Lower leg skin (tissue), 4 donors: ENCODE results near the gene TIGD1. TPM values are rescaled to one million over a fixed set of nuclear protein-coding genes. Genes with fewer than 3 reads are reported as not detected.
"Not testable (repeated sequence)": the region's sequence is repeated elsewhere in the genome, so short reads cannot be mapped to it uniquely, and the experiment has no call there.

ENCODE experiments used
- DNase-seq, 2 donors: peaks; one replicate each; pipeline ENCODE4 v3.0.0-alpha.2; 2019; ENCODE audit warnings: low spot score in 2 of 2
- H3K4me3 ChIP-seq: fragments of 200-600 bp; sonication (generic); 2 replicates; pipeline ENCODE4 v1.5.1; 2017; ENCODE audit warnings: mild to moderate bottlenecking, low read depth; ENCODE audit not compliant: poor library complexity, severe bottlenecking
- POLR2A ChIP-seq, 2 donors: fragments of 450-650 bp; IDR thresholded peaks; one replicate each; pipeline ENCODE4 v1.6.1; 2016 to 2017; ENCODE audit warnings: antibody characterized with exemption in 2 of 2, mild to moderate bottlenecking in 1 of 2, moderate library complexity in 1 of 2
- WGBS, 2 donors: methylation state at CpG; one replicate each; pipeline ENCODE4 v1.1.5; 2018; 5-methylcytosine and 5-hydroxymethylcytosine counted together
- intact Hi-C: fragments of 100-400 bp; cut with DNase I; formaldehyde crosslinking; loops from one replicate; pipeline ENCODE4 v1.15.0; 2023; ENCODE audit warnings: low total_unique reads
- total RNA-seq, 4 donors: library from RNA; depleted of rRNA; stranded (reverse); fragments of >200 nt; gene quantifications; one replicate each; pipeline ENCODE4 v1.1.0, GENCODE V29; 2016
- TF ChIP-seq, protein P1 (sequence below), 3 donors: fragments of 450-650 bp; IDR thresholded peaks; one replicate each; pipeline ENCODE4 v1.5.1; 2016; ENCODE audit warnings: antibody characterized with exemption in 3 of 3, mild to moderate bottlenecking in 3 of 3, moderate library complexity in 2 of 3

Gene TIGD1
- total RNA-seq, 4 donors from 2014 or later, result 2.2 to 5.4 (median 5.1) TPM

DNA sequence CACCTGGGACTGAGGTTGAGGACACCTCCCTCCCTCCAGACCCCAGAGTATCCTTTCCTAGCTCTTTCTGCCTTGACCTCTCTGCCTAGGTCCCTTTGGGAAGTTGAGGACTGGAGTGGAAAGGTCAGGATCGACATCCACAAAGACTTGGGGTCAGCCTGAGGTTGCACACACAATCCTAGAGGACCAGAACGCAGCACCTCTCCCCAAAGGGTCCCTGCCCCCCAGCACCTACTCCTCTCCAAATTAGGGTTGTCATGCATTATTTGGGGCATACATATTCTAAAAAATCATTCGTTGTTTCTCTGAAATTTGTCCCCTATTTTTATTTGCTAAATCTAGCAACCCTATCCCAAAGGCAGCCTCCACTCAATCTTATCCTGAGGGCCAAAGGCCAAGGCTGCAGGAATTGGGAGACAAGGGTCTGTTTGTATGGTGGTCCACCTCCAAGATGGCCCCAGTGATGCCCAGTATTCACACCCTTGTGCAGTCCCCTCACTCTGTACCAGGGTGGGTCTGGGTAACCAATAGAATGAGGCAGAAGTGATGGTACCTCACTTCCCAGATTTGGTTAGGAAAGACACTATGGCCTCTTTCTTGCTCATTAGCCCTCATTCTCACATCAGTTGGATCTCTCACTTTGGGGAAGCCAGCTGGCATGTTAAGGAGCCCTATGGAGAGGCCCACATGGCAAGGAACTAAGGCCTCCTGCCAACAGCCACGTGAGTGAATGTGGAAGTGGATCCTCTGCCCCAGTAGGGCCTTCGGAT lies 14.4 kb downstream of the TIGD1 start:
- DNase-seq, result peak in 1 of 2 donors; percentile 61
- no peak overlapping the region for H3K4me3 ChIP-seq
- intact Hi-C loops, result no loop called here
- WGBS, 2 donors, result 89% methylated on average over 5 of the region's 5 CpGs
- no peak for TF ChIP-seq POLR2A (IDR thresholded peaks at IDR 0.05)
- TF ChIP-seq, protein P1, sequence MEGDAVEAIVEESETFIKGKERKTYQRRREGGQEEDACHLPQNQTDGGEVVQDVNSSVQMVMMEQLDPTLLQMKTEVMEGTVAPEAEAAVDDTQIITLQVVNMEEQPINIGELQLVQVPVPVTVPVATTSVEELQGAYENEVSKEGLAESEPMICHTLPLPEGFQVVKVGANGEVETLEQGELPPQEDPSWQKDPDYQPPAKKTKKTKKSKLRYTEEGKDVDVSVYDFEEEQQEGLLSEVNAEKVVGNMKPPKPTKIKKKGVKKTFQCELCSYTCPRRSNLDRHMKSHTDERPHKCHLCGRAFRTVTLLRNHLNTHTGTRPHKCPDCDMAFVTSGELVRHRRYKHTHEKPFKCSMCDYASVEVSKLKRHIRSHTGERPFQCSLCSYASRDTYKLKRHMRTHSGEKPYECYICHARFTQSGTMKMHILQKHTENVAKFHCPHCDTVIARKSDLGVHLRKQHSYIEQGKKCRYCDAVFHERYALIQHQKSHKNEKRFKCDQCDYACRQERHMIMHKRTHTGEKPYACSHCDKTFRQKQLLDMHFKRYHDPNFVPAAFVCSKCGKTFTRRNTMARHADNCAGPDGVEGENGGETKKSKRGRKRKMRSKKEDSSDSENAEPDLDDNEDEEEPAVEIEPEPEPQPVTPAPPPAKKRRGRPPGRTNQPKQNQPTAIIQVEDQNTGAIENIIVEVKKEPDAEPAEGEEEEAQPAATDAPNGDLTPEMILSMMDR (IDR thresholded peaks at IDR 0.05), result no peak

GRCh38 chr2:232534940-232535651 lies 15.3 kb downstream of the TIGD1 start:
- H3K4me3 ChIP-seq, result no peak overlapping the region
- TF ChIP-seq, protein P1 (IDR thresholded peaks at IDR 0.05), result no peak
- no peak for TF ChIP-seq POLR2A (IDR thresholded peaks at IDR 0.05)
- DNase-seq, result peak in 1 of 2 donors; percentile 62
- intact Hi-C loops, result no loop called here
- 71 to 74% methylated on average over 12 to 13 of the region's 14 CpGs for WGBS, 2 donors

- WGBS, 2 donors, result 69 to 71% methylated on average over 12 of the region's 13 CpGs
- no peak for DNase-seq
- H3K4me3 ChIP-seq, result no peak overlapping the region
- intact Hi-C loops, result no loop called here
- TF ChIP-seq POLR2A (IDR thresholded peaks at IDR 0.05), result no peak
- TF ChIP-seq, protein P1 (IDR thresholded peaks at IDR 0.05), result no peak
These were observed 16.2 kb downstream of the TIGD1 start for GRCh38 chr2:232533944-232534710.

- 78 to 88% methylated on average over 7 of the region's 7 CpGs for WGBS, 2 donors
- H3K4me3 ChIP-seq, DNase-seq, intact Hi-C loops: not testable (repeated sequence)
These were observed 17.5 kb downstream of the TIGD1 start for GRCh38 chr2:232532821-232533220.

- no peak overlapping the region for H3K4me3 ChIP-seq
- TF ChIP-seq, protein P1 (IDR thresholded peaks at IDR 0.05), result no peak
- TF ChIP-seq POLR2A (IDR thresholded peaks at IDR 0.05), result no peak
- intact Hi-C loops, result no loop called here
- WGBS, 2 donors, result 58 to 71% methylated on average over 9 of the region's 9 CpGs
- DNase-seq, result no peak
These were observed 17.9 kb downstream of the TIGD1 start for GRCh38 chr2:232532419-232532818.
